SK-N-SH treated with all-trans-retinoic acid at 6 μM for 48 hours (cell line): ENCODE results near the gene ZNF22.

Experiments
- ATAC-seq: fragments of 200-7000 bp; cut with Tn5 transposase; 3 replicates; pipeline ENCODE4 v1.9.1; 2020; ENCODE audit warnings: mild to moderate bottlenecking, moderate library complexity
- ARNTL ChIP-seq: fragments of 450-650 bp; formaldehyde crosslinking; IDR thresholded peaks from 2 replicates; pipeline ENCODE4 v1.5.0; 2020; ENCODE audit warnings: low read depth, mild to moderate bottlenecking, moderate library complexity, borderline replicate concordance
- BACH2 ChIP-seq: fragments of 250-450 bp; sonication (Bioruptor Pico); IDR thresholded peaks from 2 replicates; pipeline ENCODE4 v1.9.0; 2021; ENCODE audit warnings: mild to moderate bottlenecking, borderline replicate concordance
- CSDC2 ChIP-seq: fragments of 250-450 bp; sonication (Bioruptor Pico); IDR thresholded peaks from 2 replicates; pipeline ENCODE4 v1.5.0; 2020; ENCODE audit warnings: mild to moderate bottlenecking, moderate library complexity
- ESRRG ChIP-seq: fragments of 250-450 bp; sonication (Bioruptor Pico); IDR thresholded peaks from 2 replicates; pipeline ENCODE4 v1.6.1; 2021; ENCODE audit warnings: mild to moderate bottlenecking
- GLIS3 ChIP-seq: fragments of 250-450 bp; sonication (Bioruptor Pico); IDR thresholded peaks from 2 replicates; pipeline ENCODE4 v1.5.0; 2020; ENCODE audit warnings: mild to moderate bottlenecking, moderate library complexity
- ISL1 ChIP-seq: fragments of 250-450 bp; sonication (Bioruptor Pico); IDR thresholded peaks from 2 replicates; pipeline ENCODE4 v2.1.2; 2022; ENCODE audit warnings: mild to moderate bottlenecking, moderate library complexity
- POU6F1 ChIP-seq: fragments of 250-450 bp; sonication (Bioruptor Pico); IDR thresholded peaks from 2 replicates; pipeline ENCODE4 v1.8.0; 2021; ENCODE audit warnings: low read depth, mild to moderate bottlenecking, moderate library complexity, borderline replicate concordance
- PPARA ChIP-seq: fragments of 250-450 bp; sonication (Bioruptor Pico); IDR thresholded peaks from 2 replicates; pipeline ENCODE4 v1.5.0; 2020; ENCODE audit warnings: mild to moderate bottlenecking, borderline replicate concordance
- RARB ChIP-seq: fragments of 250-450 bp; sonication (Bioruptor Pico); IDR thresholded peaks from 2 replicates; pipeline ENCODE4 v1.8.0; 2021; ENCODE audit warnings: mild to moderate bottlenecking, moderate library complexity
- SNAI2 ChIP-seq: fragments of 250-450 bp; sonication (Bioruptor Pico); IDR thresholded peaks from 2 replicates; pipeline ENCODE4 v1.5.0; 2020; ENCODE audit warnings: mild to moderate bottlenecking, moderate library complexity
- TCF4 ChIP-seq: fragments of 250-450 bp; sonication (Bioruptor Pico); IDR thresholded peaks from 2 replicates; pipeline ENCODE4 v1.8.0; 2021; ENCODE audit warnings: mild to moderate bottlenecking, moderate library complexity, borderline replicate concordance
- TOX ChIP-seq: fragments of 250-450 bp; sonication (Bioruptor Pico); IDR thresholded peaks from 2 replicates; pipeline ENCODE4 v1.8.0; 2021; ENCODE audit warnings: mild to moderate bottlenecking, moderate library complexity, borderline replicate concordance
- ZC3H10 ChIP-seq: fragments of 250-450 bp; sonication (Bioruptor Pico); IDR thresholded peaks from 2 replicates; pipeline ENCODE4 v1.5.1; 2021; ENCODE audit warnings: mild to moderate bottlenecking, moderate library complexity
- ZFP3 ChIP-seq: fragments of 250-450 bp; sonication (Bioruptor Pico); IDR thresholded peaks from 2 replicates; pipeline ENCODE4 v1.5.0; 2020; ENCODE audit warnings: mild to moderate bottlenecking, moderate library complexity
- ZFP30 ChIP-seq: fragments of 450-650 bp; formaldehyde crosslinking; IDR thresholded peaks from 2 replicates; pipeline ENCODE4 v1.5.0; 2022; ENCODE audit warnings: mild to moderate bottlenecking, moderate library complexity
- ZNF565 ChIP-seq: fragments of 450-650 bp; formaldehyde crosslinking; conservative IDR thresholded peaks from 2 replicates; pipeline ENCODE4 v1.5.0; 2020; ENCODE audit warnings: low read depth, mild to moderate bottlenecking, moderate library complexity
- ZNF70 ChIP-seq: fragments of 450-650 bp; formaldehyde crosslinking; IDR thresholded peaks from 2 replicates; pipeline ENCODE4 v1.5.0; 2020; ENCODE audit warnings: mild to moderate bottlenecking, moderate library complexity
- ZNF8 ChIP-seq: fragments of 450-650 bp; formaldehyde crosslinking; IDR thresholded peaks from 2 replicates; pipeline ENCODE4 v1.5.0; 2020; ENCODE audit warnings: mild to moderate bottlenecking, moderate library complexity
- TF ChIP-seq, protein P1 (sequence below): fragments of 250-450 bp; sonication (Bioruptor Pico); IDR thresholded peaks from 2 replicates; pipeline ENCODE4 v1.5.1; 2020; ENCODE audit warnings: low read depth, mild to moderate bottlenecking, moderate library complexity
- TF ChIP-seq, protein P2 (sequence below): fragments of 250-450 bp; sonication (Bioruptor Pico); IDR thresholded peaks from 2 replicates; pipeline ENCODE4 v1.5.1; 2021; ENCODE audit warnings: mild to moderate bottlenecking, moderate library complexity
- TF ChIP-seq, protein P3 (sequence below): fragments of 250-450 bp; sonication (Bioruptor Pico); IDR thresholded peaks from 2 replicates; pipeline ENCODE4 v1.5.0; 2020; ENCODE audit warnings: mild to moderate bottlenecking, moderate library complexity
- TF ChIP-seq, protein P4 (sequence below): fragments of 250-450 bp; sonication (Bioruptor Pico); IDR thresholded peaks from 2 replicates; pipeline ENCODE4 v1.8.0; 2020; ENCODE audit warnings: mild to moderate bottlenecking, moderate library complexity, borderline replicate concordance

The ZNF22 gene

GRCh38 chr10:44983895-44984278 lies 16.8 kb upstream of the ZNF22 start:
- no peak for ATAC-seq
- TF ChIP-seq GLIS3 (CRISPR knock-in tag) (no peak), POU6F1 (CRISPR knock-in tag) (no peak), SNAI2 (CRISPR knock-in tag) (no peak), ZNF8 (no peak), ZFP3 (CRISPR knock-in tag) (no peak), ZFP30 (CRISPR knock-in tag) (no peak), ZNF565 (CRISPR knock-in tag) (no peak), ZNF70 (no peak), ISL1 (CRISPR knock-in tag) (no peak), TCF4 (CRISPR knock-in tag) (no peak), RARB (no peak)
- TF ChIP-seq, protein P1, sequence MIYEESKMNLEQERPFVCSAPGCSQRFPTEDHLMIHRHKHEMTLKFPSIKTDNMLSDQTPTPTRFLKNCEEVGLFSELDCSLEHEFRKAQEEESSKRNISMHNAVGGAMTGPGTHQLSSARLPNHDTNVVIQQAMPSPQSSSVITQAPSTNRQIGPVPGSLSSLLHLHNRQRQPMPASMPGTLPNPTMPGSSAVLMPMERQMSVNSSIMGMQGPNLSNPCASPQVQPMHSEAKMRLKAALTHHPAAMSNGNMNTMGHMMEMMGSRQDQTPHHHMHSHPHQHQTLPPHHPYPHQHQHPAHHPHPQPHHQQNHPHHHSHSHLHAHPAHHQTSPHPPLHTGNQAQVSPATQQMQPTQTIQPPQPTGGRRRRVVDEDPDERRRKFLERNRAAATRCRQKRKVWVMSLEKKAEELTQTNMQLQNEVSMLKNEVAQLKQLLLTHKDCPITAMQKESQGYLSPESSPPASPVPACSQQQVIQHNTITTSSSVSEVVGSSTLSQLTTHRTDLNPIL (CRISPR knock-in tag), result no peak
- TF ChIP-seq, protein P2, sequence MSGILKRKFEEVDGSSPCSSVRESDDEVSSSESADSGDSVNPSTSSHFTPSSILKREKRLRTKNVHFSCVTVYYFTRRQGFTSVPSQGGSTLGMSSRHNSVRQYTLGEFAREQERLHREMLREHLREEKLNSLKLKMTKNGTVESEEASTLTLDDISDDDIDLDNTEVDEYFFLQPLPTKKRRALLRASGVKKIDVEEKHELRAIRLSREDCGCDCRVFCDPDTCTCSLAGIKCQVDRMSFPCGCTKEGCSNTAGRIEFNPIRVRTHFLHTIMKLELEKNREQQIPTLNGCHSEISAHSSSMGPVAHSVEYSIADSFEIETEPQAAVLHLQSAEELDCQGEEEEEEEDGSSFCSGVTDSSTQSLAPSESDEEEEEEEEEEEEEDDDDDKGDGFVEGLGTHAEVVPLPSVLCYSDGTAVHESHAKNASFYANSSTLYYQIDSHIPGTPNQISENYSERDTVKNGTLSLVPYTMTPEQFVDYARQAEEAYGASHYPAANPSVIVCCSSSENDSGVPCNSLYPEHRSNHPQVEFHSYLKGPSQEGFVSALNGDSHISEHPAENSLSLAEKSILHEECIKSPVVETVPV (CRISPR knock-in tag), result no peak
- TF ChIP-seq, protein P3, sequence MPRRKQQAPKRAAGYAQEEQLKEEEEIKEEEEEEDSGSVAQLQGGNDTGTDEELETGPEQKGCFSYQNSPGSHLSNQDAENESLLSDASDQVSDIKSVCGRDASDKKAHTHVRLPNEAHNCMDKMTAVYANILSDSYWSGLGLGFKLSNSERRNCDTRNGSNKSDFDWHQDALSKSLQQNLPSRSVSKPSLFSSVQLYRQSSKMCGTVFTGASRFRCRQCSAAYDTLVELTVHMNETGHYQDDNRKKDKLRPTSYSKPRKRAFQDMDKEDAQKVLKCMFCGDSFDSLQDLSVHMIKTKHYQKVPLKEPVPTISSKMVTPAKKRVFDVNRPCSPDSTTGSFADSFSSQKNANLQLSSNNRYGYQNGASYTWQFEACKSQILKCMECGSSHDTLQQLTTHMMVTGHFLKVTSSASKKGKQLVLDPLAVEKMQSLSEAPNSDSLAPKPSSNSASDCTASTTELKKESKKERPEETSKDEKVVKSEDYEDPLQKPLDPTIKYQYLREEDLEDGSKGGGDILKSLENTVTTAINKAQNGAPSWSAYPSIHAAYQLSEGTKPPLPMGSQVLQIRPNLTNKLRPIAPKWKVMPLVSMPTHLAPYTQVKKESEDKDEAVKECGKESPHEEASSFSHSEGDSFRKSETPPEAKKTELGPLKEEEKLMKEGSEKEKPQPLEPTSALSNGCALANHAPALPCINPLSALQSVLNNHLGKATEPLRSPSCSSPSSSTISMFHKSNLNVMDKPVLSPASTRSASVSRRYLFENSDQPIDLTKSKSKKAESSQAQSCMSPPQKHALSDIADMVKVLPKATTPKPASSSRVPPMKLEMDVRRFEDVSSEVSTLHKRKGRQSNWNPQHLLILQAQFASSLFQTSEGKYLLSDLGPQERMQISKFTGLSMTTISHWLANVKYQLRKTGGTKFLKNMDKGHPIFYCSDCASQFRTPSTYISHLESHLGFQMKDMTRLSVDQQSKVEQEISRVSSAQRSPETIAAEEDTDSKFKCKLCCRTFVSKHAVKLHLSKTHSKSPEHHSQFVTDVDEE (CRISPR knock-in tag), result no peak

- no peak for ATAC-seq
- TF ChIP-seq PPARA, result no peak
- no peak for TF ChIP-seq POU6F1 (CRISPR knock-in tag)
- TF ChIP-seq TCF4 (CRISPR knock-in tag), result no peak
- no peak for TF ChIP-seq ESRRG (CRISPR knock-in tag)
- no peak for TF ChIP-seq ZNF565 (CRISPR knock-in tag)
- no peak for TF ChIP-seq ARNTL (CRISPR knock-in tag)
- no peak for TF ChIP-seq BACH2
- TF ChIP-seq, protein P1 (CRISPR knock-in tag), result no peak
- no peak for TF ChIP-seq ZC3H10 (CRISPR knock-in tag)
- TF ChIP-seq ZNF70, result no peak
- TF ChIP-seq SNAI2 (CRISPR knock-in tag), result no peak
- no peak for TF ChIP-seq ZNF8
- no peak for TF ChIP-seq GLIS3 (CRISPR knock-in tag)
- TF ChIP-seq, protein P3 (CRISPR knock-in tag), result no peak
- no peak for TF ChIP-seq TOX
- no peak for TF ChIP-seq ZFP30 (CRISPR knock-in tag)
- no peak for TF ChIP-seq CSDC2
- no peak for TF ChIP-seq RARB
- TF ChIP-seq ISL1 (CRISPR knock-in tag), result no peak
- TF ChIP-seq, protein P4, sequence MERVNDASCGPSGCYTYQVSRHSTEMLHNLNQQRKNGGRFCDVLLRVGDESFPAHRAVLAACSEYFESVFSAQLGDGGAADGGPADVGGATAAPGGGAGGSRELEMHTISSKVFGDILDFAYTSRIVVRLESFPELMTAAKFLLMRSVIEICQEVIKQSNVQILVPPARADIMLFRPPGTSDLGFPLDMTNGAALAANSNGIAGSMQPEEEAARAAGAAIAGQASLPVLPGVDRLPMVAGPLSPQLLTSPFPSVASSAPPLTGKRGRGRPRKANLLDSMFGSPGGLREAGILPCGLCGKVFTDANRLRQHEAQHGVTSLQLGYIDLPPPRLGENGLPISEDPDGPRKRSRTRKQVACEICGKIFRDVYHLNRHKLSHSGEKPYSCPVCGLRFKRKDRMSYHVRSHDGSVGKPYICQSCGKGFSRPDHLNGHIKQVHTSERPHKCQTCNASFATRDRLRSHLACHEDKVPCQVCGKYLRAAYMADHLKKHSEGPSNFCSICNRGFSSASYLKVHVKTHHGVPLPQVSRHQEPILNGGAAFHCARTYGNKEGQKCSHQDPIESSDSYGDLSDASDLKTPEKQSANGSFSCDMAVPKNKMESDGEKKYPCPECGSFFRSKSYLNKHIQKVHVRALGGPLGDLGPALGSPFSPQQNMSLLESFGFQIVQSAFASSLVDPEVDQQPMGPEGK (CRISPR knock-in tag), result no peak
Observed at GRCh38 chr10:44984671-44985101, 16.0 kb upstream of the ZNF22 start.
